Thoracic aorta (tissue), 2 donors: ENCODE measurements around the gene SIK2. TPM values are rescaled to one million over a fixed set of nuclear protein-coding genes. Genes with fewer than 3 reads are reported as not detected.

Experiments
- ATAC-seq: fragments of 150-250 bp; one replicate; pipeline ENCODE4 v1.8.0; 2017; ENCODE audit warnings: low read depth; ENCODE audit not compliant: insufficient number of reproducible peaks, low FRiP score
- DNase-seq: peaks from one replicate; pipeline ENCODE4 v3.0.0-alpha.2; 2020; ENCODE audit warnings: low spot score
- H3K27ac ChIP-seq, 2 donors: fragments of 200-600 bp; sonication (generic); 1 replicate in 1 of 2; 2 replicates in 1 of 2; pipeline ENCODE4 v1.5.1; 2016; ENCODE audit warnings: mild to moderate bottlenecking in 2 of 2, moderate library complexity in 2 of 2
- H3K27me3 ChIP-seq: fragments of 200-600 bp; sonication (generic); replicated peaks from 2 replicates; pipeline ENCODE4 v1.6.0; 2016; ENCODE audit warnings: mild to moderate bottlenecking; ENCODE audit not compliant: insufficient read depth
- H3K36me3 ChIP-seq: fragments of 200-600 bp; sonication (generic); one replicate; pipeline ENCODE4 v1.5.1; 2016
- H3K4me1 ChIP-seq, 2 donors: fragments of 200-600 bp; sonication (generic); 1 replicate in 1 of 2; 2 replicates in 1 of 2; pipeline versions ENCODE4 v1.5.1 to v1.6.0; 2016; ENCODE audit warnings: low read depth in 2 of 2, mild to moderate bottlenecking in 1 of 2; ENCODE audit not compliant: control insufficient read depth in 1 of 2
- H3K4me3 ChIP-seq: fragments of 200-600 bp; sonication (generic); 2 replicates; pipeline ENCODE4 v1.5.1; 2016; ENCODE audit warnings: mild to moderate bottlenecking
- H3K9me3 ChIP-seq: fragments of 200-600 bp; sonication (generic); 2 replicates; pipeline ENCODE4 v1.5.1; 2016
- CTCF ChIP-seq: fragments of 200-600 bp; sonication (generic); IDR thresholded peaks from one replicate; pipeline ENCODE4 v1.5.1; 2019; ENCODE audit warnings: antibody characterized with exemption
- total RNA-seq, 2 donors: library from RNA; depleted of rRNA; stranded (reverse); fragments of >200 nt; gene quantifications; one replicate each; pipeline versions ENCODE4 v1.1.0 to v1.2.3, GENCODE V29; 2016

The SIK2 gene
- total RNA-seq, 2 donors from 2014 or later, result 9.9 to 15.0 TPM

- no peak for DNase-seq
- peaks cover 49% of the 10 kb centered on the region for H3K36me3 ChIP-seq
- no peak overlapping the region for H3K27ac ChIP-seq
- ATAC-seq, result no peak
- no peaks in the 10 kb centered on the region for H3K9me3 ChIP-seq
- no peak for TF ChIP-seq CTCF
- peaks cover 16% of the 10 kb centered on the region in 2 donors for H3K4me1 ChIP-seq
- H3K27me3 ChIP-seq, result no peaks in the 10 kb centered on the region
- no peak overlapping the region for H3K4me3 ChIP-seq
These were observed 158.8 kb downstream of the SIK2 start for GRCh38 chr11:111761036-111761435.

GRCh38 chr11:111762526-111762925 is 160.3 kb downstream of the SIK2 start:
- Histone ChIP-seq H3K9me3 (no peaks in the 10 kb centered on the region), H3K4me3 (no peak overlapping the region), H3K27ac (no peak overlapping the region), H3K36me3 (peaks cover 49% of the 10 kb centered on the region), H3K27me3 (no peaks in the 10 kb centered on the region), H3K4me1 (peaks cover 16 to 23% of the 10 kb centered on the region in 2 donors)
- TF ChIP-seq CTCF, result no peak
- DNase-seq, result no peak
- ATAC-seq, result no peak

GRCh38 chr11:111762981-111763643 is 160.9 kb downstream of the SIK2 start:
- DNase-seq (no peak), ATAC-seq (no peak)
- no peak for TF ChIP-seq CTCF
- H3K9me3 ChIP-seq, result no peaks in the 10 kb centered on the region
- no peak overlapping the region for H3K4me3 ChIP-seq
- no peaks in the 10 kb centered on the region for H3K27me3 ChIP-seq
- peaks cover 45% of the 10 kb centered on the region for H3K36me3 ChIP-seq
- no peak overlapping the region for H3K27ac ChIP-seq
- H3K4me1 ChIP-seq, result peaks cover 16 to 23% of the 10 kb centered on the region in 2 donors

- H3K27me3 ChIP-seq, result no peaks in the 10 kb centered on the region
- ATAC-seq (no peak), DNase-seq (no peak)
- H3K9me3 ChIP-seq, result no peaks in the 10 kb centered on the region
- no peak overlapping the region for H3K27ac ChIP-seq
- H3K36me3 ChIP-seq, result peaks cover 32% of the 10 kb centered on the region
- no peak for TF ChIP-seq CTCF
- H3K4me1 ChIP-seq, result peaks cover 16 to 23% of the 10 kb centered on the region in 2 donors
- peak overlapping the region; percentile 97 for H3K4me3 ChIP-seq
These were observed 162.4 kb downstream of the SIK2 start for GRCh38 chr11:111764621-111765020.

GRCh38 chr11:111765320-111765983 is 163.2 kb downstream of the SIK2 start:
- Histone ChIP-seq H3K4me1 (peaks cover 16 to 23% of the 10 kb centered on the region in 2 donors), H3K4me3 (peak overlapping the region; percentile 97), H3K27me3 (no peaks in the 10 kb centered on the region), H3K27ac (peak overlapping the region; percentile 70 to 86), H3K36me3 (peaks cover 26% of the 10 kb centered on the region), H3K9me3 (no peaks in the 10 kb centered on the region)
- ATAC-seq (no peak), DNase-seq (no peak)
- no peak for TF ChIP-seq CTCF
